Embryonic facial prominence (tissue), 1 donor: ENCODE data around the gene SPAST.
"Not testable (repeated sequence)": the region's sequence is repeated elsewhere in the genome, so short reads cannot be mapped to it uniquely, and the experiment has no call there.

Experiments
- DNase-seq: peaks from one replicate; pipeline ENCODE4 v3.0.0-alpha.2; 2016; ENCODE audit errors: extremely low spot score

SPAST gene

GRCh38 chr2:32128636-32129035 lies 65.3 kb downstream of the SPAST start:
- DNase-seq, result no peak

GRCh38 chr2:32129086-32129485 lies 65.7 kb downstream of the SPAST start:
- DNase-seq, result no peak

GRCh38 chr2:32135409-32135808 lies 72.1 kb downstream of the SPAST start:
- no peak for DNase-seq

- no peak for DNase-seq
Observed at GRCh38 chr2:32136097-32136496, 72.7 kb downstream of the SPAST start.

GRCh38 chr2:32151544-32151943 lies 88.2 kb downstream of the SPAST start:
- not testable (repeated sequence) for DNase-seq

- no peak for DNase-seq
Observed at GRCh38 chr2:32159678-32160077, 96.3 kb downstream of the SPAST start.

- DNase-seq, result no peak
Observed at GRCh38 chr2:32161296-32161695, 97.9 kb downstream of the SPAST start.

GRCh38 chr2:32164254-32164653 lies 100.9 kb downstream of the SPAST start:
- not testable (repeated sequence) for DNase-seq

- not testable (repeated sequence) for DNase-seq
Observed at GRCh38 chr2:32165027-32165347, 101.6 kb downstream of the SPAST start.

- DNase-seq, result no peak
Observed at GRCh38 chr2:32166115-32166574, 102.8 kb downstream of the SPAST start.

- DNase-seq, result no peak
Observed at GRCh38 chr2:32168513-32168912, 105.2 kb downstream of the SPAST start.

GRCh38 chr2:32172870-32173269 lies 109.5 kb downstream of the SPAST start:
- no peak for DNase-seq

GRCh38 chr2:32182667-32183066 lies 119.3 kb downstream of the SPAST start:
- DNase-seq, result no peak

GRCh38 chr2:32189011-32189410 lies 125.7 kb downstream of the SPAST start:
- DNase-seq, result no peak

- DNase-seq, result no peak
Observed at GRCh38 chr2:32192418-32192817, 129.1 kb downstream of the SPAST start.

GRCh38 chr2:32200814-32201213 lies 137.5 kb downstream of the SPAST start:
- DNase-seq, result no peak

GRCh38 chr2:32203428-32203827 lies 140.1 kb downstream of the SPAST start:
- not testable (repeated sequence) for DNase-seq
